Stimulated activated CD4-positive, alpha-beta T cell treated with anti-CD3 and anti-CD28 coated beads, Interleukin-12 subunit alpha, Interleukin-12 subunit beta, amount 100 ng/mL, for 48 hours (primary cell): ENCODE data around the gene SCARB1.

Experiments
- DNase-seq, 3 donors: peaks; one replicate each; pipeline ENCODE4 v3.0.0-alpha.2; 2020; ENCODE audit warnings: low read depth in 2 of 3, low spot score in 1 of 3

Gene SCARB1

GRCh38 chr12:124761871-124762270, 101.8 kb downstream of the SCARB1 start:
- DNase-seq, result peak in 2 of 3 donors; percentile 42 to 52

GRCh38 chr12:124761056-124761455, 102.6 kb downstream of the SCARB1 start:
- DNase-seq, result no peak

- no peak for DNase-seq
These were observed 103.1 kb downstream of the SCARB1 start for GRCh38 chr12:124760560-124760959.

- DNase-seq, result no peak
These were observed 103.7 kb downstream of the SCARB1 start for GRCh38 chr12:124759841-124760503.

- no peak for DNase-seq
These were observed 105.1 kb downstream of the SCARB1 start for GRCh38 chr12:124758266-124759220.

- no peak for DNase-seq
These were observed 106.3 kb downstream of the SCARB1 start for GRCh38 chr12:124757329-124757728.

- no peak for DNase-seq
These were observed 106.9 kb downstream of the SCARB1 start for GRCh38 chr12:124756760-124757159.

GRCh38 chr12:124756166-124756565, 107.5 kb downstream of the SCARB1 start:
- no peak for DNase-seq

- no peak for DNase-seq
These were observed 107.9 kb downstream of the SCARB1 start for GRCh38 chr12:124755801-124756148.

GRCh38 chr12:124754949-124755800, 108.5 kb downstream of the SCARB1 start:
- DNase-seq, result no peak

GRCh38 chr12:124754491-124754890, 109.2 kb downstream of the SCARB1 start:
- DNase-seq, result no peak

- no peak for DNase-seq
These were observed 109.7 kb downstream of the SCARB1 start for GRCh38 chr12:124753993-124754392.

GRCh38 chr12:124753228-124753591, 110.5 kb downstream of the SCARB1 start:
- no peak for DNase-seq

- no peak for DNase-seq
These were observed 111.0 kb downstream of the SCARB1 start for GRCh38 chr12:124752437-124753227.

- no peak for DNase-seq
These were observed 111.9 kb downstream of the SCARB1 start for GRCh38 chr12:124751654-124752355.

- no peak for DNase-seq
These were observed 112.7 kb downstream of the SCARB1 start for GRCh38 chr12:124750787-124751471.

GRCh38 chr12:124750149-124750656, 113.5 kb downstream of the SCARB1 start:
- no peak for DNase-seq

GRCh38 chr12:124749725-124750124, 113.9 kb downstream of the SCARB1 start:
- DNase-seq, result no peak

GRCh38 chr12:124747426-124748161, 116.1 kb downstream of the SCARB1 start:
- DNase-seq, result no peak
